ENCODE data around the gene AK5.

- TF ChIP-seq CTCF (IDR thresholded peaks at IDR 0.05) (no peak), POLR2A (IDR thresholded peaks at IDR 0.05) (no peak)
Measured at GRCh38 chr1:77283701-77284425, 2.0 kb downstream of the AK5 start.
